GM18508 (cell line): ENCODE measurements around the gene EXD3.

Experiments
- ATAC-seq: cut with Tn5 transposase; IDR thresholded peaks from one replicate; pipeline ENCODE4 v1.9.1; 2021; ENCODE audit warnings: moderate number of reproducible peaks; ENCODE audit not compliant: insufficient read depth, unreplicated experiment

Gene EXD3

DNA sequence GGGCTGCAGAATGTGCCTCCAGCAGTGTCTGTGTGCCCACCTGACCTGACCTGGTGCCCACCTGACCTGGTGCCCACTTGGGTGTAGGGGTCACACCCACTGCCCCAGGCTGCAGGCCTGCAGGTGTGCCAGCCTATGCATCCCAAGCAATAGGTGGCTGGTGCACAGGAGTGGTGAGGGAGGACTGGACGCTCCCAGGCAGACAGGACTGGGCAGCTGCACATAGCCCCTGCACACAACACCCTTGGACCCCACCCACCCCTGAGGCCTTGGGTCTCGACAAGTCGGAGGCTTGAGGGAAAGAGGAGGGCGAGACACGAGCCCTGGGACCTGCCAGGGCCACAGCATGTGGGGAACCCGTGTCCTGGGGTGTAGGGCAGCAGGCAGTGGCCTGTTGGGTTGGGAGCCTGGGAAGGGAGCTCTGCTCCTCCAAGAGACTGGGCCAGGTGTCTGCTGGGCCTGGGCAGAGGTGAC, 110.1 kb downstream of the EXD3 start:
- no peak for ATAC-seq

DNA sequence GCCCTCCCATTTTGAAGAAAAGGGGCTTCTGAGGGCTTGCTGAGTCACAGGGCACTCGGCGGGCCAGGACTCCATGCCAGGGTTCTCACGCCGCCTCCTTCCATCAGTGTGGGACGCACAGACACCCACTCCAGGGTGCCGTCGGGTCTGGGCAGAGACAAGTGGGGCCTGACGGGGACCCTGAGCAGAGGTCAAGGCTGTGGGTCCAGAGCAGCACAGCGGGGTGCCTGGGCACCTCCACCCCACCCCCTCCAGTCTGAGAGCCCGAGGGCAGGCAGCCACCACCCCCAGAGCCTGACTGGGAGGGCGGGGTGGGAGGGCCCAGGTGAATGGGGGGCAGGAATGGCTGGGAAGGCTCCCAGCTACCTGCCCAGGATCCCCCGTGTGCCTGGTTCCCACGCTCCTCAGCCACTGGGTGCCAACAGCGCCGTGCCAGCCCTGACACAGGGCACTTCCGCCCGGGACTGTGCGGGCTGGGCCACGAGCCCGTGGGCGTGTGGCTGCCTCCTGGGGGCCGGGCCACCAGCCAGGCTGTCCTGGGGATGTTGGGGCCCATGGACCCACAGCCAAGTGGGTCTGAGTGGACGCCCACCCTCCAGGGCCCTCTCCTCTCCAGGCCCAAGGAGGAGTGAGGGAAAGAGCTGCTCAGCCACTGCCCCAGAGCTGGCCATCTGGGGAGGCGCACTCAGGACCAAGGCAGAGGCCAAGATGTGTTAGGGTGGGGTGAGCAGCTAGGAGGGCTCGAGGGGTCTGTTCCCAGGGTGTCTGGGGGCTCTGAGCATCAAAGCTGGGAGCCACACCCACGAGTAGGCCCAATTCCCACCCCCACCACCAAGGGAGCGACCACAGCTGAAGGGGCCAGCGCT, 110.7 kb downstream of the EXD3 start:
- ATAC-seq = no peak

DNA sequence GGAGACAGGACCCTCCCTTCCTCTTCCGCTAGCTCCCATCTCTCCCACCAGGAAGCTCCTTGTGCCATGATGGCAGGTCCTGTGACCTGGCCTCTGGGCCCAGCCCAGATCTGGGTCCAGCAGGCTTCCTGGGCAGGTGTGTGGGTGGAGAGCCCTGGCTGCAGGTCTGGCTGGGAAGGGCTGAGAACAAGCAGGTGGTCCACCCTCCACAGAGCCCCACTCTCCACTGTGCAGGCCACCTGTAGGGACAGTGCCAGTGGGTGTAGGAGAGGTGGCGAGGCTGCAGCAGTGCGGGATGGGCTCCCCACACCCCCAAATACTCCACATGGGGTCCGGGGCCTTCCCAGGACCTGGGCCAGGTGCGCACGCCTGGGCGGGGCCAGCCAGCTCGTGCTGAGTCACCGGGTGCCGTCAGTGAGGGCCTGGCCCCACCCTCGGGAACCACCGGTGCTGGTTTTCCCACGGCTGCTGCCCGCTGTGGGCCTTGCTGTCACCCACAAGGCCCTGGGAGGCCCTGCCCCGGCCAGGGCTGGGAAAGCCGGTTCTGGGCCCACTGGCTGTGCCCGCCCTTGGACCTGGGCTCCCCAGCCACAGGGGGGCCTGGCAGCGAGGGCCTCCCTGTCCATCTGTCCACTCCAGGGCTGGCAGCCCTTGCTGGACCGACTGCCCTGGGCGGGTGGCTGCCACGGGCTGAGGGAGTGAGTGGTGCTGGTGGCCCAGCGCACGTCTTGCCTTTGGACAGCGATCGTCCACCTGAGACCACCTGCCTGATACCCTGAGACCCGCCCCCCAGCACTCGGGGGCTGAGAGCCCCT, 111.6 kb downstream of the EXD3 start:
- no peak for ATAC-seq

DNA sequence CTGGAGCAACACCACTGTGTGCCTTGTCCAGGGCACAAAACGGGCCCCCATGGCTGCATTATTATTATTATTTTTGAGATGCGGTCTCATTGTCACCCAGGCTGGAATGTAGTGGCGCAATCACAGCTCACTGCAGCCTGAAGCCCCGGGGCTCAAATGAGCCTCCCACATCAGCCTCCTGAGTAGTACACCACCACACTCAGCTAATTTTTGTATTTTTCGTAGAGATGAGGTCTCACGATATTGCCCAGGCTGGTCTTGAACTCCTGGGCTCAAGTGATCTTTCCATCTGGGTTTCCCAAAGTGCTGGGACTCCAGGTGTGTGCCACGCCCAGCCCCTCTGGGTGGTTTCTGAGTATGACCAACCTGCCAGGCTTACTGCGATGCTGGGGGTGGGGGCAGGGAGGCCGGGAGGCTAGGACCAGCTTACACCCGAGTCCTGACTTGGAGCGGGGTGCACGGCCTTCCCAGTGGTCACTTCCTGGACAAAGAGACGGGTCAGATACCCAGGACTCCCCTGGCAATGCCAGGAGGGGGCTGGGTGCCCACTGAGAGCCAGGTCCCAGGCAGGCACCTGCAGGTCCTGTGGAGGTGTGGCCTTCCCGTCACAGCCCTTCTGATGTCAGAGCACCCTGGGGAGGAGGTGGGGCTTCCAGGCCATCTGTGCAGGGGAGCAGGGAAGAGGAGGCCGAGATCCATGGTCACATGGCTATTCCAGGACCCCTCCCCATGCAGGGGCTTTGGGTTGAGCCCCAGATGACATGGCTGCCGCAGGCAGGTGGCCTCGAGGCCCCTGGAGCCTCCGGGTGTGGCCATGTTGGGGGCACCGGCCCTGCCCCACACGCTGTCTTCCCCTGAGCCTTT, 112.5 kb downstream of the EXD3 start:
- no peak for ATAC-seq

DNA sequence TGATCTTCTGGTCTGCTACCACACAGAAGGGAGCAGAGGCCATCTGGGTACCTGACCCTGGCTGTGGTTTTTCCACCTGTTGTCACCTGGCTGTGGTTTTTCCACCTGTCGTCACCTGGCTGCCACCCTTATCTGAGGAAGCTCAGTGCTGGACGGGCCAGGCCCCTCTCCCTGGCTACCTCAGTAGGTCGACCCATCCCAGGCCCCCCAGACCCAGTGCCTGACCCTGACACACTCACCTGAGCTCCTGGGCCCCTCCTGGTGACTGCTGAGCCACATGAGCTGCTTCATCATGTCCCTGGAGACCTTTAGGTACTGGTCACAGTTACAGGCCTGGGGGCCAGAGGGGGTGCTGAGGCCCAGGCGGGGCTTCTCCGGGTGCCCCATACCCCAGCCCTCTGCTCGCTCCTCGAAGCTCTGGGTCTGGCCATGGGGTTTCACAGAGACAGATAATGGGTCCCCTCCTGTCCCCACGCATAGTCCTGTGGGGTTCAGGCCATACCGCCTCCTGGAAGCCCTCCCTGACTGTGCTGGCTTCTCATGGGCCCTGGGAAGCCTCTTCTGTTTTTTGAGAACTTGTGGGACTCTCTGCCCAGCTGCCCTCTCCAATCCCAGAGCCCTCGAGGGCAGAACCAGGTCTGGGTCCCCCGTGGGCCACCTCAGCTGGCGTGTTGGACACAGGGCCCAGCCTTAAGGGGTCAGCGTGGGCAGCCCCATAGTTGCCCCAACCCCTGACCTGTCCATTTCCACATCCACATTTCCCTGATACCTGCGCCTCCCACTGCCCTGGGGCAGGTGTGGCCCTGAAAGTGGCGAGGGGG, 113.4 kb downstream of the EXD3 start:
- ATAC-seq = no peak

DNA sequence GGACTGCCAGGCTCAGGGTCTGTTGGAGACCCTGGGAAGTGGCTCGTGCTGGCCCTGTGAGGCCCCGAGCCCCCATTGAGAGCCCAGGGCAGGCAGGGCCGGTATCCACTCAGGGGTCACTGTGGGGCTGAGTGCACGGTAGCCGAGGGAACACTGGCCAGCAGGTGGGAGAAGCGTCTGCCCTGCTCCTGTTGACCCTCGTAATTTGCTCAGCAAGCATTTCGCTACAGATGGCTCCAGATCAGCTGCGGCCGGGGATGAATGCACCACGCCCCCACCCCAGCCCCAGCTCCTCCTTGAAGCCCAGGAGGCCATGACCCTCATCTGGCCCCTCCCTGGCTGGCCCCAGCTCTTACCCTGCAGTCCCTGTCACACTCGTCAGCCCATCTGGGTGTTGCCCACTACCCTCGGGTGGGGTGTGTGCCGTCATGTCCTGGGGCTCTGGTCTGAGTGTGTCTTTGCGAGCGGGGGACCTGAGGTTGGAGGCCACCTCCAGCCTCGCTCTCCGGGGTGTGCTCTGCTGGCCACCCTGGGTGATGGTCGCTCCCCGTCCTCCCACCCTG, 114.8 kb downstream of the EXD3 start:
- no peak for ATAC-seq

DNA sequence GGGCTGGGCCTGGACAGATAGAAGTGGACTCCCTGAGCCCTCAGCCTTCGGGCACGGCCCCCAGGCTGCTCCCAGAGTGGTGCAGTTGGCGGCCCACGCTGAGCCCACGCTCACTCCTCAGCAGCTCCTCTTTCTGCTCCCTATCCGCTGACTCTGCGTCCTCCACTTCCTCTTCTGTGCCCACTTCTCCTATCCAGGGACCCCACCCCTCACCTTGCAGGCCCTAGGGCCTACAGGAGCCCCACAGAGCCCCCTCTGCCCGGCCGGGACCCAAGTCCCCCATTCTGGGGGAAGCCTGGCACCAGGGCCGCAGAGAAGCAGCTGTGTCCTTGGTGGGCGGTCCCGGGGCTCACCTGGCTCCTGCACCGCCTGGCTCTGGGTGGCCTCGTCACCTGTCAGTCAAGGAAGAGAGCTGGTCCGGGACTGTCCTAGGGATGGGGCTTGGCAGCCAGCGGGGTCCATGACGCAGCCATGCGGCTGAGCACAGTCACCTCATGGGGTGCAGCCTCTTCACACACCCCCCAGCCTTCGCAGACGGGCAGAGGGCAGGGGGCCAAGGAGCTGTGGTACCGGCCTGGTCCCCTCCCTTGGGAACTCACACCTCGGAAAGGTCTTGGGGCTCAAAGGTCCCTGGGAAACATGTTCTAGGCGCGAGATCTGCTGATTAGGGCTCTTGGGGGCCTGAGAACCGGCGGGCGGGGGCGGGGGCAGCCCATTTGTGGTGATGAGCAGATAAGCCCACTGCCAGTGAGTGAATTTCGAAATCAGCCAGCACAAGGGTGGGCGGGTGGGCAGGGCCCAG, 115.5 kb downstream of the EXD3 start:
- no peak for ATAC-seq

DNA sequence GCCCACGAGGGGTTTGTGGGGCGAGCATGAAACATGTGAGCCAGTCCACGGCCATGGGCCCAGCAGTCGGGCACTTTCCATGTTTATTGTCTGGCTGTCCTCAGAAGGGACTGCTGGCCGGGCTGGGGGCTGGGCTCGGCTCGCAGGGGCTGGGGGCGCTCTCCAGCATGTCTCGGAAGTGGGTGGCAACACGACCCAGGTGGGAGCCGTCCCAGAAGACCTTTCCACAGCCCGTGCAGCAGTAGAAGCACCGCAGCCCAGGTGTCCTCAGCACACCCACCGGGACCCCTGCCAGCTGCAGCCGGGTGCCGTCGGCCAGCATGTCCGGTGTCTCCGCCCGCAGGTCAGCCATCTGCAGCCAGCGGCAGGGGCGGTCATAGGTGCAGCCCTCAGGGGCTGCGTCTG, 116.1 kb downstream of the EXD3 start:
- ATAC-seq = no peak

DNA sequence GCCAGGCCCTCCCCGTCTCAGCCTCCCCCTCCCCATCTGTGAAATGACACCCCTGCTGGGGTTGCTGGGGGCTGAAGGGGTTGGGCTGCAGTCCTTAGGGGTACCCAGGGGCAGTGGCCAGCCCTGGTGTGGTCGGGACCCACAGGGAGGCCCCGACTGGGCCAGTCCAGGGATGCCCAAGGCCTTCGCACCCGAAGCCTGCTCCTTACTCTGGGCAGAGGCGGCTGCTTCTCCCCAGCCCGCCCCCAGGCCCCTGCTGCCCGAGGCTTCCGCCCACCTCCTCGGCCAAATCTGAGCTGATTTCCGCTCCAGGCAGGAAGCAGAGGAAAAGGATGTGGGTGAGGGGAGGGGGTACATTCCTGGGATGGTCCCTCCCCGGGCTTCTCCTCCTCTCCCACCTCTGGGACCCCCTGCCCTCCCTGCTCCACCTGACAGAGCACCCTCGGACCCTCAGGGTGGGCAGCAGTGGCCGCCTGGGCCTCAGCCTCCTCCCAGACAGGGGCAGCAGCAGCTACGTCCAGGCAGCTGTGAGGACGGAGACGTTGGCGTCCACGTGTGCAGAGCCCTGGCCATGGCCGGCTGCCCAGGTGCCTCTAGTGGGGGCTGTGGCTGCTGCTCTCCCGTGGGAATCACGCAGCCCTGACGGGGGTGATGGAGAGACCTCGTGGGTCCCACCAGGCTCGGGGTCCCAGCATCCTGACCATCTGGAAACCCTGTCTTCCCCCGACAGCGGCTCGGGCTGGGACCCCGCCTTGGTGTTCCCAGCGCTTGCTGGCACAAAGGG, 116.7 kb downstream of the EXD3 start:
- ATAC-seq = no peak

DNA sequence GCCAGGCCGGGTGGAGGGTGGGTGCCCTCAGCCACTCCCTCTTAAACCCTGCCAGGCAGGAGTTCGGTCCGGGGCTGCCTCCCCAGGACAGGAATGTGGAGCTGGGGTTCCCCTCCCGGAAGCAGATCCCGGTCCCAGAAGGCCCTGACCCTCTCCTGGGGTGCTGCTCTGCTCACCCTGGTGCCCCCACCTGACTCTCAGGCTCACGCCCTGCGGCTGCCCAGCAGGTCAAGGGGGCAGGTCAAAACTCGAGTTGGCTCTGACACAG, 117.2 kb downstream of the EXD3 start:
- no peak for ATAC-seq

DNA sequence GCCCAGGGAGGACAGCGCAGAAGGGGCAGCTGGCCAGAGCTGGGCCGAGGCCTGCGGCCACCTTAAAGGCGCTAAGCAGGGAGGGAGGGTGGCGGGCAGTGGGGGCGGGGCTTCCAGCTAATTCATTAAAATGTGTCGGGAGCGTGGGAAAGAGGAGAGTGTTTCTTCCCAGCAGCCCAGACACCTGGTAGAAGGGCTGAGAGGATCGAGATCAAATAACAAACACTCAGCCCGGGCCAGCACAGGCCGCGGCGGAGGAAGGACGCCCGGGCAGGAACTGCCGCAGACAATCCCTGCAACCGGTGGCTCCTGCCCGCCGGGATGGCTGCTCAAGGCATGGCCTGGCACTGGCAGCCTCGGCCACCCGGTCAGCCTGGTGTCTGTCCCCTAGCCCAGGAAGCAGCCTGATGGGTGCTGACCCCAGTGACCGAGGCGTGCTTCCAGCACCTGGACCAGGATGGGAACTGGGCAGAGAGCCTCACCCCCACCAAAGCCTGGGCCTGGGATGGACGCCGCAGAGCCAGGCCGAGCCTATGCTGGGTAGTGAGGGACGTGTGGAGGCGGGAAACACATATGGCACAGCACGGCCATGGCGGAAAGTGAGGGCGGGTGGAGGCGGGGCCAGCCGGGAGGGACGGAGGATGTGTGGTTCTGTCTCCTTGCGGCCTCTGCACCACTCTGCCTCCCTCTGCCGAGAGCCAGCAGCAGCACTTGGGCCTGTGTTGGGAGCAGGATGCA, 117.7 kb downstream of the EXD3 start:
- ATAC-seq = no peak

DNA sequence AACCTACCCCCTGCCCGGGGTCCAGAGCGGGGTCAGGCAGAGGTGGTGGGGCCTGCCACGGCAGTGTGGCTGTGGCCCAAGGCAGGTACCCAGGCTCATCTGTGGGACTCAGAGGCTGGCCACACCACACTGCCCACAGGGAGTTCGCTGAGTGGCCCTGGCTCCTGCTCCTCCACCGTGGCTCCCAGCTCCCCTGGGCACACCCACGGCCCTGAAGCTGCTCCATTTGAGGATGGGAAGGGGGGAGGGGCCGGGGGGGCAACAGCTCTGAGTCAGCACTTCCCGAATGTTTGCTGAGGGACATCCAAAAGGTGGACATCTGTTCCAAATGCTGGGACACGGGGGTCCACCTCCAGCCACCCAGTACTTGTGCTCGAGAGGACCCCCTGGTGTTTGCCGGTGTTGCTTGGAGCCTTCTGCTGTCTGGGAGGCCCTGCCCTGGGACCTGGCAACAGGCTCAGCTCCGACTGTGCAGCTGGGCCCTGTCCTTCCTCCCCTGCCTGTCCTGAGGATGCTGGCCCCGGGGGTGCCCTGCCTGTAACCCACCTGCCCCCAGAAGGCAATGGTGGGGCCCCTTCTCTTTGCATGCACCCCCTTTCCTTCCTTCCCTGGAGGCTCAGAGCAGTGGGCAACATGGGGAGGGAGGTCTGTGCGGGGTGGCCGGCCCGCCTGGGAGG, 118.4 kb downstream of the EXD3 start:
- ATAC-seq = no peak

DNA sequence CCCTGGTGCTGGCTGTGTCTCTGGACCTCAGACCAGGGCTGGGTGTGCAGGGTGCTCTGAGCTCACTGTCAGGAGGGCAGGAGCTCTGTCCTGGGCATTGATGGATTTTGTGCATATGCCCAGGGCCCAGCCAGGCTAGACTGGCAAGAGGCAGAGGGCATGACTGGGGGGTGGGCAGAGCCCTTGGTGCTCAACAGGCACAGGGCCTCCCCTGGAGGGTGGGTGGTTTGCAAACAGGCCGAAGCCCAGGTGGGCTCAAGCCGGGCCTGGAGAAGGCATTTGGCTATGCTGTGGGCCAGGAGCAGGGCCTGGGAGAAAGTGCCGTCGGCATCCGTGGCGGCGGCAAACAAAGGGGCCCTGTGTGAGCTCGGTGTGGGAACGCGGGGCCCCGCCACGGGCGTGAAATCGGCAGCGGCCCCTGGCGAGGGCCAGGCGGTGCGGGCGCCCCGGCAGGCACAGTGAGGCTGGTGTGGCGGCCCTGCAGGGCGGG, 119.0 kb downstream of the EXD3 start:
- ATAC-seq = no peak

DNA sequence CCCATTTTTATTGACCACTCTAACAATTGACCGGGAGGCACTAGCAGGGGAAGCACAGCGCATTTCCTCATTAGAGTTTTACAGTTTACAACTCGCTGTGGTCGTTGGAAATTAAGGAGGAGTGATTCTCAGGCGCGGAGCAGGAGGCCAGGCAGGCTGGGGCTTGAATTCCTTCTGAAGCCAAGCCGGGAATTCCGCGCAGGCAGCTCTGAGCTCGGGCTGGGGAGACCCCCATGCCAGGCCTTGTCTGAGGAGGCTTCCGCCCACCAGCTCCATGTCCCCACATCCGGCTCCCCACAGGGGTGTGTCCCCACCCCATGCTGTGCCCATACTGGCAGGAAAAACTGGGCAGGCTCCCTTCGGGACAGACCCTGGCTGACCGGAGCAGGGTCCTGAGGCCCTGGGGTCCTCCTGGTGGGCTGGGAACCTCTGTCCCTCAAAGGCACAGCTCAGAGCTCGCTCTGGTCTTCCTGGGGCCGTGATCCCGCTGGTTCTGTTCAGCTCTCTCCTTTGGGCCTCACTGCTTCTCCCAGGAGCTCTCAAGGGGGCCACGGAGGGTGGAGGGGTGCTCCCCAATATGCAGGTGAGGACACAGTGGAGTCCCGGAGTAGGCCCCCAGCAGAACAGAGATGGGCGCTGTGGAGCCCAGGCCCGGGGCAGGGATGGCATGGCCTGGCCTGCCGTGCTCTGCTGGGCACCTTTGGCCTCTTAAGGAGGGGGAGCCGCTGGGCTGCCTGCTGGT, 119.6 kb downstream of the EXD3 start:
- no peak for ATAC-seq

DNA sequence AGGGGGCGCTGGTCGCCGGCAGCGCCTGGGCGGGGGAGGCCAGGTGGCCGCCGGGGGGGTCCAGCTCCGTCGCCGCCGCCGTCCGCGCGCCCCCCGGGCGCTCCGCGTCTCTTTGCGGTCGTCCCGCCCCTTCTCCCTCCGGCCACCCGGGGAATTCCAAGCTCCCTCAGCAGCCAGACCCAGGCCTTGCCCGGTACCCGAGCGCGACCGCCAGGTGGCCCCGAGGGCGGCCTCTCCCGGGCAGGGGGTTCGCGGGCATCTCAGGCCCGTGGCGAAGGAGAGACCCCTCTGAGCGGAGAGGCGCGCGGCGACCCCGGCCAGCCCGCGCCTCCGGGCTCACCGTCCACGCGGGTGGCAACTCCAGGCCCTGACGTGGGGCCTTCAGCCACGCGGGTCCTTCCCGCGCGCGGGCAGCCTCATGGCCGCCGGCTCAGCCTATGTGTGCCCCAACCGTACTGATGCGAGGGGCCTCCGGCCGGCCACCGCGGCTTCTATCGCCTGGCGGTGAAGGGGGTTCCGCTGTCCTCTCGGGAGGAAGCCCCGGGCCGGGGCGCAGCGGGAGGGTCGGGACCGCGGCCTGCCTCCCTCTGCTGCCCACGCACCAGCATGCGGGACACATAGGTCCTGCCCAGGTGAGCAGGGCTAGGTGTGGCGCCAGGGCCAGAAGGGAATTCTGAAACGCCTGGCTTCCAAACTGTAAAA, 120.4 kb downstream of the EXD3 start:
- no peak for ATAC-seq

DNA sequence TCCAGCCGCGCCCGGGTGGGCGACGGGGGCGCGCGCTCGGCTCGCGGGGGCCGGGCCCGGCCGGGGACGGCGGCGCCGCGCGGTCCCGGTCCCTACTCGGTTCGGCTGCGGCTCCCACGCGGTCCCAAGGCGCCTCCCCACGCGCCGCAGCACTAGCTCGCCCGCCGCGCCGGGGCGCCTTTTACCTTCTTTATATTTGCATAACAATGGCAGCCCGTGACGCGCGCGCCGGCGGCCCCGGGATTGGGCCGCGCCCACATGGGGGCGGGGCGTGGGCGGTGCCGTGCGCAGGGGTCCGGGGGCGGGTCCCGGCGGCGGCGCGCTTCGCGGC, 120.9 kb downstream of the EXD3 start, which contains the start of gene NRARP:
NRARP (minus strand) TSS at position 154 of the 331 bp plus-strand sequence. CDS start 343 bp downstream, outside the sequence.
- no peak for ATAC-seq
